CD4-positive, CD25-positive, alpha-beta regulatory T cell (primary cell): ENCODE results near the gene ZNF649. TPM values are rescaled to one million over a fixed set of nuclear protein-coding genes. Genes with fewer than 3 reads are reported as not detected.
A peak's percentile ranks its signal among the peaks of the same experiment; 100 is the strongest.
"Not testable (repeated sequence)": the region's sequence is repeated elsewhere in the genome, so short reads cannot be mapped to it uniquely, and the experiment has no call there.

Experiments used
- ATAC-seq, 2 donors: fragments of 150-1000 bp; cut with Tn5 transposase; one replicate each; pipeline ENCODE4 v1.10.0; 2021; ENCODE audit warnings: low read depth in 2 of 2, moderate number of reproducible peaks in 2 of 2, moderate library complexity in 1 of 2
- DNase-seq, 3 donors: peaks; one replicate each; pipeline versions ENCODE4 v3.0.0 to v3.0.0-alpha.2; 2012 to 2022; ENCODE audit warnings: mixed read lengths in 1 of 3
- H3K27ac ChIP-seq: one replicate; pipeline ENCODE4 v1.7.0; 2013; ENCODE audit warnings: mild to moderate bottlenecking, low read length; ENCODE audit not compliant: insufficient read depth, poor library complexity, severe bottlenecking
- H3K27me3 ChIP-seq: one replicate; pipeline ENCODE4 v1.7.0; 2013; ENCODE audit warnings: low read length; ENCODE audit not compliant: control insufficient read depth, insufficient read depth
- H3K36me3 ChIP-seq: one replicate; pipeline ENCODE4 v1.7.0; 2013; ENCODE audit warnings: mild to moderate bottlenecking, low read length, moderate library complexity; ENCODE audit not compliant: control insufficient read depth, insufficient read depth
- H3K4me1 ChIP-seq: 2 replicates; pipeline ENCODE4 v1.7.0; 2013; ENCODE audit warnings: mild to moderate bottlenecking, low read length; ENCODE audit not compliant: insufficient read depth, control insufficient read depth, poor library complexity, severe bottlenecking
- H3K4me3 ChIP-seq: one replicate; pipeline ENCODE4 v1.7.0; 2013; ENCODE audit warnings: low read depth, mild to moderate bottlenecking, low read length, moderate library complexity
- H3K9me3 ChIP-seq, 2 experiments: 1 replicate in 1 of 2; 2 replicates in 1 of 2; pipeline ENCODE4 v1.7.0; 2013; ENCODE audit warnings: low read length in 2 of 2, mild to moderate bottlenecking in 1 of 2, moderate library complexity in 1 of 2; ENCODE audit not compliant: control insufficient read depth in 2 of 2
- H3K27ac Mint-ChIP-seq, 3 donors: one replicate each; pipeline ENCODE4 v1.8.0; 2020 to 2022; ENCODE audit warnings: mild to moderate bottlenecking in 3 of 3, mixed read lengths in 3 of 3, moderate library complexity in 2 of 3
- H3K27me3 Mint-ChIP-seq: one replicate; pipeline ENCODE4 v1.8.0; 2022; ENCODE audit warnings: mild to moderate bottlenecking, mixed read lengths
- H3K36me3 Mint-ChIP-seq: one replicate; pipeline ENCODE4 v1.8.0; 2020; ENCODE audit warnings: mixed read lengths
- H3K4me1 Mint-ChIP-seq, 4 donors: one replicate each; pipeline ENCODE4 v1.8.0; 2020 to 2022; ENCODE audit warnings: mixed read lengths in 4 of 4, mild to moderate bottlenecking in 1 of 4
- H3K4me3 Mint-ChIP-seq, 4 donors: one replicate each; pipeline ENCODE4 v1.8.0; 2020 to 2022; ENCODE audit warnings: mild to moderate bottlenecking in 4 of 4, mixed read lengths in 4 of 4, moderate library complexity in 3 of 4
- H3K9me3 Mint-ChIP-seq, 7 donors: one replicate each; pipeline ENCODE4 v1.8.0; 2020 to 2022; ENCODE audit warnings: mixed read lengths in 7 of 7, mild to moderate bottlenecking in 3 of 7, moderate library complexity in 2 of 7
- polyA plus RNA-seq, 4 donors: library from polyadenylated mRNA; unstranded; fragments of 300-500 nt; fragmentation: Illumina TruSeq; gene quantifications; one replicate each; pipeline ENCODE4 v1.2.3, GENCODE V29; 2021
- total RNA-seq: library from RNA; stranded (reverse); gene quantifications from one replicate; pipeline ENCODE4 v1.2.3, GENCODE V29; 2022

ZNF649 gene
- total and polyA plus RNA-seq, 5 donors from 2014 or later: 5.9 to 9.3 (median 8.4) TPM

DNA sequence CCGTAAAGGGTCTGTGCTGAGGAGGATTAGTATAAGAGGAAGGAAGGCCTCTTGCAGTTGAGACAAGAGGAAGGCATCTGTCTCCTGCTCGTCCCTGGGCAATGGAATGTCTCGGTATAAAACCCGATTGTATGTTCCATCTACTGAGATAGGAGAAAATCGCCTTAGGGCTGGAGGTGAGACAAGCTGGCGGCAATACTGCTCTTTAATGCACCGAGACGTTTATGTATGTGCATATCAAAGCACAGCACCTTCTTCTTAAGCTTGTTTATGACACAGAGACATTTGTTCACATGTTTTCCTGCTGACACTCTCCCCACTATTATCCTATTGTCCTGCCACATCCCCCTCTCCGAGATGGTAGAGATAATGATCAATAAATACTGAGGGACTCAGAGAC, 1.3 kb upstream of the ZNF649 start:
- H3K9me3 ChIP-seq: peaks cover 36 to 57% of the 10 kb centered on the region in 2 experiments
- not testable (repeated sequence) for H3K27ac Mint-ChIP-seq, H3K27me3 ChIP-seq, ATAC-seq, H3K4me3 ChIP-seq, H3K27ac ChIP-seq, DNase-seq
- peaks cover 11% of the 10 kb centered on the region for H3K36me3 ChIP-seq
- Mint-ChIP-seq H3K9me3 (peaks cover 9 to 67% (median 31%) of the 10 kb centered on the region in 7 donors), H3K4me1 (peaks cover 6 to 23% (median 16%) of the 10 kb centered on the region in 4 donors), H3K27me3 (peaks cover 17% of the 10 kb centered on the region), H3K4me3 (peak overlapping the region in 2 of 4 donors; percentile 59 to 73), H3K36me3 (peaks cover 39% of the 10 kb centered on the region)
- H3K4me1 ChIP-seq: peaks cover 14% of the 10 kb centered on the region

DNA sequence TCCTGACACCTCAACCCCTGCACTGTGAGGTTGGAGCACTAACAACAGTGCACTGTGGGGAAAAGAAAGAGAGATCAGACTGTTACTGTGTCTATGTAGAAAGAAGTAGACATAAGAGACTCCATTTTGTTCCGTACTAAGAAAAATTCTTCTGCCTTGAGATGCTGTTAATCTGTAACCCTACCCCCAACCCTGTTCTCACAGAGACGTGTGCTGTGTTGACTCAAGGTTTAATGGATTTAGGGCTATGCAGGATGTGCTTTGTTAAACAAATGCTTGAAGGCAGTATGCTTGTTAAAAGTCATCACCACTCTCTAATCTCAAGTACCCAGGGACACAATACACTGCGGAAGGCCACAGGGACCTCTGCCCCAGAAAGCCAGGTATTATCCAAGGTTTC, 822 bp upstream of the ZNF649 start:
- peak overlapping the region in 3 of 4 donors; percentile 32 to 99 (median 73) for H3K4me3 Mint-ChIP-seq
- peaks cover 6 to 23% (median 16%) of the 10 kb centered on the region in 4 donors for H3K4me1 Mint-ChIP-seq
- not testable (repeated sequence) for ATAC-seq, DNase-seq, H3K4me3 ChIP-seq, H3K27ac Mint-ChIP-seq, H3K27ac ChIP-seq, H3K27me3 ChIP-seq
- peaks cover 38 to 57% of the 10 kb centered on the region in 2 experiments for H3K9me3 ChIP-seq
- peaks cover 43% of the 10 kb centered on the region for H3K36me3 Mint-ChIP-seq
- peaks cover 9 to 68% (median 29%) of the 10 kb centered on the region in 7 donors for H3K9me3 Mint-ChIP-seq
- peaks cover 13% of the 10 kb centered on the region for H3K36me3 ChIP-seq
- peaks cover 17% of the 10 kb centered on the region for H3K27me3 Mint-ChIP-seq
- peaks cover 14% of the 10 kb centered on the region for H3K4me1 ChIP-seq

DNA sequence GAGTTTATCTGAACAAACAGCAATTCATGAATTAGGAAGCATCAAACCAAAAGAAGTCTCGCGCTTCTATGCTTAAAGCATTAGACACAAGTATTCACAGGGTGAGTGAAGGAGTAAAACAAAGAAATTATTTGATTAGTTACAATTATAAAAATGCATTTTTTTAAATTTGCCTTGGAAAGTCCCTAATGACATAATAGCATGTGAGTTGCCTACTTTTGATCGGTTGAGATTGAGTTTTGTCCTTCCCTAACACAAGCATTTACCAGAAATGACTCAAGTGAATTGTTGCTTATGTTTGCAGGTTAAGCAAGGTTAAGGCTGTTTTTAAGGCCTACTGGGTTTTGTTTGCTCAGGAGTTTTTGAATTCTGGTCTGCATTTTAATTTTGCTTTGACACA, 389 bp upstream of the ZNF649 start:
- peaks cover 42 to 57% of the 10 kb centered on the region in 2 experiments for H3K9me3 ChIP-seq
- Mint-ChIP-seq H3K27me3 (peaks cover 17% of the 10 kb centered on the region), H3K9me3 (peaks cover 9 to 68% (median 26%) of the 10 kb centered on the region in 7 donors), H3K4me1 (peaks cover 6 to 23% (median 16%) of the 10 kb centered on the region in 4 donors), H3K27ac (peak overlapping the region; percentile 93 to 98 (median 93)), H3K36me3 (peaks cover 43% of the 10 kb centered on the region), H3K4me3 (peak overlapping the region; percentile 95 to 100 (median 99))
- peak overlapping the region; percentile 87 for H3K4me3 ChIP-seq
- DNase-seq (no peak), ATAC-seq (no peak)
- peaks cover 17% of the 10 kb centered on the region for H3K36me3 ChIP-seq
- H3K27me3 ChIP-seq: no peaks in the 10 kb centered on the region
- H3K27ac ChIP-seq: peak overlapping the region; percentile 65
- peaks cover 14% of the 10 kb centered on the region for H3K4me1 ChIP-seq

DNA sequence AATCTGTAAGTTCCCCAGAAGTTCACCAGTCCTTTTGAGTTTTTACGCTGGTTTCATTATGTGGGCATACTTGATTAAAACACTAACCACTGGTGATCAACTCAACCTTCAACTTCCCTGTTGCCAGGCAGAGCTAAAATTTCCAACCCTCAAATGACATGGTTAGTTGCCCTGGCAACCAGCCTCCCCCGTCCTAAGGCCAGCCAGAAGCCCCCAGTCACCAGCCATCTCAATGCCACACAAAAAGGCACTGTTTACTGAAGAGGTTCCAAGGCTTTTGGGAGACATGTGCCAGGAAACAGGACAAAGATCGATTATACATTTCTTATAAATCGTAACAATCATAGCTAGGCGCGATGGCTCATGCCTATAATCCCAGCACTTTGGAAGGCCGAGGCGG, 1.6 kb downstream of the ZNF649 start:
- ATAC-seq: no peak
- peaks cover 38% of the 10 kb centered on the region for H3K36me3 ChIP-seq
- Mint-ChIP-seq H3K4me3 (peak overlapping the region; percentile 64 to 99 (median 97)), H3K27me3 (peaks cover 17% of the 10 kb centered on the region), H3K36me3 (peaks cover 59% of the 10 kb centered on the region), H3K27ac (peak overlapping the region in 1 of 3 donors; percentile 31), H3K4me1 (peaks cover 6 to 23% (median 17%) of the 10 kb centered on the region in 4 donors), H3K9me3 (peaks cover 9 to 68% (median 23%) of the 10 kb centered on the region in 7 donors)
- DNase-seq: no peak
- H3K9me3 ChIP-seq: peaks cover 53 to 63% of the 10 kb centered on the region in 2 experiments
- peaks cover 14% of the 10 kb centered on the region for H3K4me1 ChIP-seq
- H3K27me3 ChIP-seq: no peaks in the 10 kb centered on the region
- no peak overlapping the region for H3K27ac ChIP-seq
- H3K4me3 ChIP-seq: peak overlapping the region; percentile 26

DNA sequence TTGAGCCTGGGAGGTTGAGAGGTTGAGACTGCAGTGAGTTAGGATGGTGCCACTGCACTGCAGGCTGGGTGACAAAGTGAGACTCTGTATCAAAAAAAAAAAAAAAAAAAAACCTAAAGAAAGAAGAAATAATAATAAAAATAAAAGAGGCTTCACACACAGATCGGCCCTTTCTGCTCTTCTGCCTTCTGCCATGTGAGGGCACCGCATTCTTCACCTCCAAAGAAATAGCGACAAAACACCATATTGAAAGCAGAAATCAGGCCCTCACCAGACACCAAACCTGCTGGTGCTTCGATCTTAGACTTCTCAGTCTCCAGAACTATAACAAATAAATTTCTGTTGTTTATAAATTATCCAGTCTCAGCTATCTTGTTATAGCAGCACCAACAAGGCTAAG, 3.0 kb downstream of the ZNF649 start:
- no peak for ATAC-seq
- peaks cover 12% of the 10 kb centered on the region for H3K27me3 Mint-ChIP-seq

DNA sequence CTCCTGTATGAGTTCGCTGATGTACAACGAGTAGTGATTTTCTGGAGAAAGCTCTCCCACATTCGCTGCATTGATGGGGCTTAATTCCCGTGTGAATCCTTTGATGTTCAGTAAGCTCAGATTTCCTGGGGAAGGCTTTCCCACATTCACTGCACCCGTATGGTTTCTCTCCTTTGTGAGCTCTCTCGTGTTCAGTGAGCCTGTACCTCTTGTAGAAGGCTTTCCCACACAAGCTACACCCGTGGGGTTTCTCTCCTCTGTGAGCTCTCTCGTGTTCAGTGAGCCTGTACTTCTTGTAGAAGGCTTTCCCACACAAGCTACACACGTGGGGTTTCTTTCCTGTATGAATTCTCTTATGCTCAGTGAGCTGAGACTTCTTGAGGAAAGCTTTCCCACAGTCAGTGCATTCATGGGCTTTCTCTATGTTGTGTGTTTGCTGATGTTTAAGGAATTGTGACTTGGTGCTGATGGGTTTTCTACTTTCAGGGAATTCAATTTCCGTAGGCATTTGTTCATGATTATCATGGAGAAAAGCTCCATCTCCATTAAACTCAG, 13.5 kb downstream of the ZNF649 start:
- H3K27me3 ChIP-seq: no peaks in the 10 kb centered on the region
- peaks cover 0 to 8% (median 0%) of the 10 kb centered on the region in 4 donors for H3K4me1 Mint-ChIP-seq
- peaks cover 61% of the 10 kb centered on the region for H3K36me3 ChIP-seq
- H3K9me3 ChIP-seq: peaks cover 92 to 99% of the 10 kb centered on the region in 2 experiments
- no peaks in the 10 kb centered on the region for H3K4me1 ChIP-seq
- H3K9me3 Mint-ChIP-seq: peaks cover 0 to 94% (median 55%) of the 10 kb centered on the region in 7 donors
- no peak for ATAC-seq
- peaks cover 61% of the 10 kb centered on the region for H3K36me3 Mint-ChIP-seq
- H3K4me3 ChIP-seq: no peak overlapping the region
- H3K27ac ChIP-seq: no peak overlapping the region
- H3K4me3 Mint-ChIP-seq: no peak overlapping the region
- H3K27me3 Mint-ChIP-seq: no peaks in the 10 kb centered on the region
- no peak for DNase-seq
- no peak overlapping the region for H3K27ac Mint-ChIP-seq

More for the DNA sequence above, 3.0 kb downstream of the ZNF649 start:
- Mint-ChIP-seq H3K36me3 (peaks cover 62% of the 10 kb centered on the region), H3K4me3 (peak overlapping the region in 2 of 4 donors; percentile 19 to 95), H3K4me1 (peaks cover 6 to 25% (median 17%) of the 10 kb centered on the region in 4 donors), H3K9me3 (peaks cover 6 to 69% (median 21%) of the 10 kb centered on the region in 7 donors), H3K27ac (no peak overlapping the region)
- no peaks in the 10 kb centered on the region for H3K27me3 ChIP-seq
- H3K9me3 ChIP-seq: peaks cover 60 to 72% of the 10 kb centered on the region in 2 experiments
- no peak overlapping the region for H3K27ac ChIP-seq
- no peak for DNase-seq
- peaks cover 51% of the 10 kb centered on the region for H3K36me3 ChIP-seq
- peaks cover 14% of the 10 kb centered on the region for H3K4me1 ChIP-seq
- no peak overlapping the region for H3K4me3 ChIP-seq

DNA sequence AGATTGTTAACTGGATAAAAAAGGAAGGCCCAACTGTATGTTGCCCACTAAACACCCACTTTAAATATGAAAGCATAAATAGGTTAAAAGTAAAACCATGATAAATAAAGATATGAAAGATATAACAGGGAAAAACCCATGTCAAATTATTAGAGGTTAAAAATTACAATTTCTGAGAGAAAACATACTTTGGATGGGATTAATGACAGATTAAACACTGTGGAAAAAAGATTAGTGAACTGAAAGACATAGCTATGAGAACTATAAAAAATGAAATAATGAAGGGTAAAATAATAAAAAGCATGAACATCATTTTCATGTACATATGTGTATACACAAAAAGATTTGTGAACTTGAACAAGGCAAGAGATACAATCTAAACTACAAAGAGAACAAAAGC, 14.9 kb downstream of the ZNF649 start:
- peaks cover 94 to 100% of the 10 kb centered on the region in 2 experiments for H3K9me3 ChIP-seq
- no peak overlapping the region for H3K27ac ChIP-seq
- H3K27me3 ChIP-seq: no peaks in the 10 kb centered on the region
- peaks cover 0 to 8% (median 0%) of the 10 kb centered on the region in 4 donors for H3K4me1 Mint-ChIP-seq
- H3K4me1 ChIP-seq: no peaks in the 10 kb centered on the region
- no peaks in the 10 kb centered on the region for H3K27me3 Mint-ChIP-seq
- H3K9me3 Mint-ChIP-seq: peaks cover 0 to 93% (median 46%) of the 10 kb centered on the region in 7 donors
- peaks cover 48% of the 10 kb centered on the region for H3K36me3 ChIP-seq
- H3K36me3 Mint-ChIP-seq: peaks cover 49% of the 10 kb centered on the region
- ATAC-seq: no peak
- no peak for DNase-seq
- no peak overlapping the region for H3K4me3 ChIP-seq
- peak overlapping the region in 1 of 3 donors; percentile 87 for H3K27ac Mint-ChIP-seq
- H3K4me3 Mint-ChIP-seq: no peak overlapping the region
